Activated naive CD4-positive, alpha-beta T cell treated with anti-CD3 and anti-CD28 coated beads for 36 hours (primary cell): ENCODE results near the gene HS3ST6. TPM values are rescaled to one million over a fixed set of nuclear protein-coding genes. Genes with fewer than 3 reads are reported as not detected.
A peak's percentile ranks its signal among the peaks of the same experiment; 100 is the strongest.
"Not testable (repeated sequence)": the region's sequence is repeated elsewhere in the genome, so short reads cannot be mapped to it uniquely, and the experiment has no call there.

ENCODE experiments used
- CTCF ChIA-PET: fragments of 350-600 bp; sonication (Branson Sonifier 250); formaldehyde crosslinking; loops from one replicate; lab custom pipeline; 2021; ENCODE audit warnings: antibody characterized with exemption; lab: Charles Lee
- DNase-seq: peaks from one replicate; pipeline ENCODE4 v3.0.0-alpha.2; 2020
- H3K27ac Mint-ChIP-seq: one replicate; pipeline ENCODE4 v1.8.0; 2021; ENCODE audit warnings: mild to moderate bottlenecking, mixed read lengths
- H3K27me3 Mint-ChIP-seq: one replicate; pipeline ENCODE4 v1.8.0; 2021; ENCODE audit warnings: low read depth, mixed read lengths
- H3K36me3 Mint-ChIP-seq: one replicate; pipeline ENCODE4 v1.8.0; 2021; ENCODE audit warnings: low read depth, mixed read lengths
- H3K4me1 Mint-ChIP-seq: one replicate; pipeline ENCODE4 v1.8.0; 2021; ENCODE audit warnings: low read depth, mixed read lengths
- H3K4me3 Mint-ChIP-seq: one replicate; pipeline ENCODE4 v1.8.0; 2021; ENCODE audit warnings: mild to moderate bottlenecking, moderate library complexity, mixed read lengths
- H3K9me3 Mint-ChIP-seq: one replicate; pipeline ENCODE4 v1.8.0; 2021; ENCODE audit warnings: mixed read lengths
- intact Hi-C: fragments of 100-400 bp; cut with micrococcal nuclease; formaldehyde crosslinking; loops from one replicate; pipeline ENCODE4 v1.15.1; 2023
- total RNA-seq, 2 experiments: library from RNA; stranded (reverse); gene quantifications; one replicate each; pipeline ENCODE4 v1.2.3, GENCODE V29; 2021

Gene HS3ST6
- total RNA-seq, 2 experiments from 2014 or later, result not detected

DNA sequence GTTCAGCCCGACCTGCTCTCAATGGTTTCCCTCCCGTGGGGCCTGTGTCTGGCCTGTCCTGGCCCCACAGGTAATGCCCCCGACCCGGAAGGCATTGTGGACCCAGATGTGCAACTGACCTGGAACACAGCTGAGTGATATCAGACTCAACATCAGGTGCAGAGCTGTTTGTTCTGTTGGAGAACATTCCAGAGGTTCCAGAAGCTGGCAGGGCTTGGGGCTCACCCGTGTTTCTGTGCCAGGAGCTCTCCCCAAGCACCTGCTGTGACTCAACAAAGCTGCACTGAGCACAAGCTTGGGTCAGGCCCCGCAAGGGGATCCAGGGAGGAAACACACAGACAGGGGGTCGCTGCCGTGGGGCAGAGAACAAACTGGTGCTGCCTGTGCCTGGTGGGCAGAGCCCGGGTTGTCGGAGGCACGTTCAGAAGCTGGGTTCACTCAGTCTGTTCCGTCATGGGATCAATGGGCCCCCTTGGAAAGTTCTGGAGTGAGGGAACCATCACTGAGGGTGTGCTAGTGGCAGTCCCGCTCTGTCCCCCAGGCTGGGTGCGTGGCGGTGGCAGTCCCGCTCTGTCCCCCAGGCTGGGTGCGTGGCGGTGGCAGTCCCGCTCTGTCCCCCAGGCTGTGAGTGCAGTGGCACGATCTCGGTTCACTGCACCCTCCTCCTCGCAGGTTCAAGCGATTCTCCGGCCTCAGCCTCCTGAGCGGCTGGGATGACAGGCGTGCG lies 22.1 kb downstream of the HS3ST6 start:
- Mint-ChIP-seq H3K4me1 (no peaks in the 10 kb centered on the region), H3K27me3 (peaks cover 2% of the 10 kb centered on the region), H3K9me3 (no peaks in the 10 kb centered on the region), H3K36me3 (no peaks in the 10 kb centered on the region), H3K27ac (no peak overlapping the region), H3K4me3 (no peak overlapping the region)
- intact Hi-C loops, result no loop called here
- DNase-seq, result no peak
- CTCF ChIA-PET, result interaction anchor here (1.8 kb wide), 1 partner anchor 33 kb away, joined by 5 read pairs; no protein-coding TSS in a partner anchor

DNA sequence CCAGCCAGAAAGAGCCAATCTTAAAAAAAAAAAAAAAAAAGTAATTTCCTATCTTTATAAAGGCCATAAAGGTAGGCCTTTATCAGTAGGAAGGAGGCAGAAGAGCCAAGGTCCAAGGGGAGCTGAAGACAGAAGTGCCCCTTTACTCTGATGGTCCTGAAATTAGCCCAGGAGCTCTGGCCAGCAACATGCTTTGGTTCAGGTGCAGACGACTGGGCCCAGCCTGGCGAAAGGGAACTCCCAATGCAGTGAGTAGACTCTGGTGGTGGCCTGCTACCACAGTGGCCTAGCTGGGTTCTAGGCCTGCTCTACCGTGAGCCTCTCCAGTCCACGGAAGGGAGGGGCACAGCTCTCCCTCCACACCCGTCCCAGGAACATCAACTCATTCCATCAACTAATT lies 23.1 kb downstream of the HS3ST6 start:
- H3K4me3 Mint-ChIP-seq, result no peak overlapping the region
- H3K9me3 Mint-ChIP-seq, result no peaks in the 10 kb centered on the region
- H3K27me3 Mint-ChIP-seq, result peaks cover 5% of the 10 kb centered on the region
- H3K4me1 Mint-ChIP-seq, result no peaks in the 10 kb centered on the region
- H3K36me3 Mint-ChIP-seq, result no peaks in the 10 kb centered on the region
- CTCF ChIA-PET, result interaction anchor here (1.8 kb wide), 1 partner anchor 34 kb away, joined by 5 read pairs; no protein-coding TSS in a partner anchor
- H3K27ac Mint-ChIP-seq, result no peak overlapping the region
- DNase-seq, result no peak
- intact Hi-C loops, result no loop called here

- H3K4me1 Mint-ChIP-seq, result no peaks in the 10 kb centered on the region
- H3K27ac Mint-ChIP-seq, result no peak overlapping the region
- intact Hi-C loops, result no loop called here
These were observed 27.5 kb downstream of the HS3ST6 start for GRCh38 chr16:1890708-1891050.

GRCh38 chr16:1890024-1890707 lies 28.0 kb downstream of the HS3ST6 start:
- Mint-ChIP-seq H3K4me3 (no peak overlapping the region), H3K4me1 (no peaks in the 10 kb centered on the region), H3K27ac (no peak overlapping the region), H3K9me3 (no peaks in the 10 kb centered on the region), H3K36me3 (no peaks in the 10 kb centered on the region), H3K27me3 (peaks cover 5% of the 10 kb centered on the region)
- intact Hi-C loops, result no loop called here
- no peak for DNase-seq
- CTCF ChIA-PET, result interaction anchor here (1.5 kb wide), 1 partner anchor 39 kb away, joined by 4 read pairs; no protein-coding TSS in a partner anchor

More at GRCh38 chr16:1890708-1891050, 27.5 kb downstream of the HS3ST6 start:
- Mint-ChIP-seq H3K36me3 (no peaks in the 10 kb centered on the region), H3K27me3 (peaks cover 5% of the 10 kb centered on the region), H3K4me3 (no peak overlapping the region), H3K9me3 (no peaks in the 10 kb centered on the region)
- DNase-seq, result no peak
- CTCF ChIA-PET, result interaction anchor here (1.5 kb wide), 1 partner anchor 39 kb away, joined by 4 read pairs; no protein-coding TSS in a partner anchor

GRCh38 chr16:1887711-1888354 lies 30.4 kb downstream of the HS3ST6 start:
- no peaks in the 10 kb centered on the region for H3K36me3 Mint-ChIP-seq
- CTCF ChIA-PET, result interaction anchor here (0.5 kb wide), 1 partner anchor 499 kb away, joined by 4 read pairs; no protein-coding TSS in a partner anchor
- no peaks in the 10 kb centered on the region for H3K9me3 Mint-ChIP-seq
- no peaks in the 10 kb centered on the region for H3K4me1 Mint-ChIP-seq
- no peak for DNase-seq
- intact Hi-C loops, result no loop called here
- H3K4me3 Mint-ChIP-seq, result no peak overlapping the region
- peaks cover 4% of the 10 kb centered on the region for H3K27me3 Mint-ChIP-seq
- H3K27ac Mint-ChIP-seq, result no peak overlapping the region

- Mint-ChIP-seq H3K4me3 (no peak overlapping the region), H3K4me1 (no peaks in the 10 kb centered on the region), H3K36me3 (no peaks in the 10 kb centered on the region), H3K27ac (no peak overlapping the region), H3K27me3 (peaks cover 2% of the 10 kb centered on the region), H3K9me3 (no peaks in the 10 kb centered on the region)
- CTCF ChIA-PET, result interaction anchor here (0.6 to 0.9 kb wide), 3 partner anchors 38 to 1221 kb away, joined by 3 read pairs; no protein-coding TSS in a partner anchor
- intact Hi-C loops, result no loop called here
- no peak for DNase-seq
These were observed 33.3 kb downstream of the HS3ST6 start for GRCh38 chr16:1884889-1885288.

- Mint-ChIP-seq H3K27me3 (peaks cover 6% of the 10 kb centered on the region), H3K4me3 (no peak overlapping the region), H3K9me3 (no peaks in the 10 kb centered on the region), H3K36me3 (no peaks in the 10 kb centered on the region), H3K4me1 (no peaks in the 10 kb centered on the region), H3K27ac (no peak overlapping the region)
- intact Hi-C loops, result no loop called here
- DNase-seq, result peak; percentile 14
- CTCF ChIA-PET, result interaction anchor here (0.6 to 0.9 kb wide), 2 partner anchors 39 to 194 kb away, joined by 3 read pairs; no protein-coding TSS in a partner anchor
These were observed 34.0 kb downstream of the HS3ST6 start for GRCh38 chr16:1884155-1884760.

- DNase-seq, CTCF ChIA-PET, H3K36me3 Mint-ChIP-seq, H3K27ac Mint-ChIP-seq, H3K4me3 Mint-ChIP-seq, H3K4me1 Mint-ChIP-seq, intact Hi-C loops, H3K9me3 Mint-ChIP-seq: not testable (repeated sequence)
- peaks cover 12% of the 10 kb centered on the region for H3K27me3 Mint-ChIP-seq
These were observed 37.0 kb downstream of the HS3ST6 start for GRCh38 chr16:1881172-1881571.

DNA sequence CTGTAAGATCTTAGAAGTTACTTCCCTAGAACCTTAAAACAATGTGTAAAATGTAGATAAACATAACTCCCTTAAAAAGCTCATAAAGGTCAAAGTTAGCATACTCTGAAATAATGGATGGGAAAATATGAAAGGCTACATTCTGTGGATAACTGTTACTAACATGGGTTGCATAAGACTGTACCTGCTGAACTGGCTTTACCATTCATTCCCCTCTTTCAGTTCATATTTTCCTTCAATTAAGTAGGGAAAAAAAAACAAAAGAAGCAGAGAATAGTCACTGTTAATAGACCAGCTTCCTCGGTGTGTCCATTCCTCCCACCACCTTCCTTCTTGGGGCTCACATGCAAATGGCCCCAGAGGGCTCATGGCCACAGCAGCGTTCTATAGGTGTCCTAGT lies 38.7 kb downstream of the HS3ST6 start:
- Mint-ChIP-seq H3K9me3 (no peaks in the 10 kb centered on the region), H3K27me3 (peaks cover 14% of the 10 kb centered on the region), H3K4me1 (no peaks in the 10 kb centered on the region), H3K27ac (no peak overlapping the region), H3K4me3 (no peak overlapping the region), H3K36me3 (no peaks in the 10 kb centered on the region)
- intact Hi-C loops, result no loop called here
- CTCF ChIA-PET, result no interaction called here
- DNase-seq, result no peak

DNA sequence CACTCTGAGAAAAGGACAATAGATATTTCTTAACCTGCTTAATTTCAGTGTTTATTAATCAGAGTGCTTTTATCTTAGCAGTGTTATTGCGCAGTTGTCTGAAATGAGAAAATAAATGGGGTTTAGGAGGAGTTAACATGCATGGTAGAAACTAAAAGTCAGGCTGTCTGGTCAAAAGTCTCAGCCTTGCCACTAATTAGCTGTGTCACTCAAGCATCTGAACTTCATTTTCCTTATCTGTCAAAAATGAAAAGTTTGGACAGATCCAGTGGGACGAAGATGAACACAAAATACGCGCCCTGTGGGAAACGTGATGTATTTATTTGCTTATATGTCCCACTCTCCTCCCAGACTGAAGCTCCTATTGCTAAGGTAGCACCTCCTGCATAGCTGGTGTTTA lies 40.0 kb downstream of the HS3ST6 start:
- intact Hi-C loops, result no loop called here
- no peak overlapping the region for H3K4me3 Mint-ChIP-seq
- CTCF ChIA-PET, result interaction anchor here (1.0 kb wide), 1 partner anchor 13 kb away, joined by 3 read pairs; no protein-coding TSS in a partner anchor
- no peaks in the 10 kb centered on the region for H3K4me1 Mint-ChIP-seq
- H3K27me3 Mint-ChIP-seq, result peaks cover 12% of the 10 kb centered on the region
- H3K9me3 Mint-ChIP-seq, result no peaks in the 10 kb centered on the region
- H3K27ac Mint-ChIP-seq, result no peak overlapping the region
- no peak for DNase-seq
- H3K36me3 Mint-ChIP-seq, result no peaks in the 10 kb centered on the region

DNA sequence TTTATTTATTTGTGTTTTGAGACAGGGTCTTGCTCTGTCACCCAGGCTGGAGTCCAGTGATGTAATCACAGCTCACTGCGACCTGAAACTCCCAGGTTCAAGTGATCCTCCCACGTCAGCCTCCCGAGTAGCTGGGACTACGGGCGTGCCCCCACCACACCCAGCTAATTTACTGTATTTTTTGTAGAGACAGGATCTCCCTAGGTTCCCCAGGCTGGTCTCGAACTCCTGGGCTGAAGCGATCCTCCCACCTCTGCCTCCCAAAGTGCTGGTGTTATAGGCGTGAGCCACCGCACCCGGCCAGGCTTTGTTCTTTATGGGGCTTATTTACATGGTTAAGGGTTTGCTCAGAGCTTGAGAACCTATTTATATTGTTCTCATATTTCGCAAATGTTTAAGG lies 40.4 kb downstream of the HS3ST6 start:
- Mint-ChIP-seq H3K9me3 (no peaks in the 10 kb centered on the region), H3K27me3 (peaks cover 12% of the 10 kb centered on the region), H3K4me3 (no peak overlapping the region), H3K4me1 (no peaks in the 10 kb centered on the region), H3K27ac (no peak overlapping the region), H3K36me3 (no peaks in the 10 kb centered on the region)
- no peak for DNase-seq
- CTCF ChIA-PET, result interaction anchor here (0.7 to 1.0 kb wide), 2 partner anchors 12 to 15 kb away, joined by 3 read pairs; no protein-coding TSS in a partner anchor
- intact Hi-C loops, result no loop called here

GRCh38 chr16:1877089-1877488 lies 41.1 kb downstream of the HS3ST6 start:
- intact Hi-C loops, result no loop called here
- CTCF ChIA-PET, result interaction anchor here (0.7 kb wide), 1 partner anchor 14 kb away, joined by 3 read pairs; no protein-coding TSS in a partner anchor
- Mint-ChIP-seq H3K4me1 (peaks cover 3% of the 10 kb centered on the region), H3K36me3 (no peaks in the 10 kb centered on the region), H3K27ac (no peak overlapping the region), H3K27me3 (peaks cover 18% of the 10 kb centered on the region), H3K4me3 (no peak overlapping the region), H3K9me3 (no peaks in the 10 kb centered on the region)
- no peak for DNase-seq
